Endothelial cell of umbilical vein (primary cell): ENCODE measurements around the gene CLEC17A. TPM values are rescaled to one million over a fixed set of nuclear protein-coding genes. Genes with fewer than 3 reads are reported as not detected.

Source experiments
- BruUV-seq: library from RNA; stranded (reverse); fragments of 400-500 nt; replicated peaks from 2 replicates; lab custom pipeline; 2021; lab: Mats Ljungman, UMichigan
- CTCF ChIA-PET: fragments of 300-600, 350-600 bp; sonication (Branson Sonifier 250); formaldehyde crosslinking; loops from one replicate; lab custom pipeline; 2021; ENCODE audit warnings: antibody characterized with exemption, inconsistent platforms; lab: Charles Lee
- POLR2A ChIA-PET: fragments of 300-600, 350-600 bp; sonication (Branson Sonifier 250); formaldehyde crosslinking; loops from one replicate; lab custom pipeline; 2021; ENCODE audit warnings: antibody characterized with exemption, inconsistent platforms; lab: Charles Lee
- DNase-seq: peaks from one replicate; pipeline ENCODE4 v3.0.0-alpha.2; 2011; ENCODE audit warnings: low read depth, low spot score
- FAIRE-seq: peaks from 2 replicates; lab custom pipeline; 2011; peaks lifted over from hg19 to GRCh38; lab: Jason Lieb, UNC
- H2AFZ ChIP-seq: 2 replicates; pipeline ENCODE4 v1.6.0; 2012; ENCODE audit warnings: low read depth, low read length, control low read depth, inconsistent platforms
- H3K27ac ChIP-seq: 2 replicates; pipeline ENCODE4 v1.5.1; 2011; ENCODE audit warnings: low read depth, mild to moderate bottlenecking, control low read depth, low read length, moderate library complexity; ENCODE audit not compliant: insufficient read depth
- H3K27me3 ChIP-seq, 2 experiments: 2 replicates each; pipeline versions ENCODE4 v1.6.0 to v1.6.1; 2011; ENCODE audit warnings: low read length in 2 of 2, mixed read lengths in 1 of 2; ENCODE audit not compliant: control insufficient read depth in 2 of 2, insufficient read depth in 2 of 2
- H3K36me3 ChIP-seq, 2 experiments: 2 replicates in 1 of 2; 3 replicates in 1 of 2; pipeline ENCODE4 v1.5.1; 2011; ENCODE audit warnings: low read length in 2 of 2, mild to moderate bottlenecking in 1 of 2, moderate library complexity in 1 of 2; ENCODE audit not compliant: control insufficient read depth in 2 of 2, insufficient read depth in 2 of 2; ENCODE audit errors: extremely low read depth in 1 of 2
- H3K4me1 ChIP-seq: 3 replicates; pipeline ENCODE4 v1.5.1; 2011; ENCODE audit warnings: mild to moderate bottlenecking, low read length; ENCODE audit not compliant: control insufficient read depth, insufficient read depth; ENCODE audit errors: extremely low read depth
- H3K4me2 ChIP-seq: 2 replicates; pipeline ENCODE4 v1.6.1; 2011; ENCODE audit warnings: low read length, control low read depth, mixed read lengths; ENCODE audit not compliant: insufficient read depth
- H3K4me3 ChIP-seq, 3 experiments: fragments of 200-600 bp in 1 of 3; sonication (generic), shearing (Covaris generic) in 1 of 3; replicated peaks in 1 of 3; 2 replicates each; pipeline ENCODE4 v1.5.1; 2011 to 2016; ENCODE audit warnings: control low read depth in 3 of 3, low read length in 3 of 3, mild to moderate bottlenecking in 2 of 3, inconsistent platforms in 1 of 3, low read depth in 1 of 3, moderate library complexity in 1 of 3; ENCODE audit not compliant: insufficient read depth in 1 of 3
- H3K79me2 ChIP-seq: 2 replicates; pipeline ENCODE4 v1.6.0; 2012; ENCODE audit warnings: low read length, inconsistent platforms; ENCODE audit not compliant: control insufficient read depth, insufficient read depth
- H3K9ac ChIP-seq: replicated peaks from 2 replicates; pipeline ENCODE3; 2011; ENCODE audit warnings: low read length, control low read depth; ENCODE audit not compliant: insufficient read depth; ENCODE audit errors: extremely low read depth
- H3K9me1 ChIP-seq: replicated peaks from 3 replicates; pipeline ENCODE4 v1.6.0; 2011; ENCODE audit warnings: mild to moderate bottlenecking, low read length; ENCODE audit not compliant: control insufficient read depth, insufficient read depth; ENCODE audit errors: extremely low read depth
- H3K9me3 ChIP-seq: replicated peaks from 2 replicates; pipeline ENCODE4 v1.5.1; 2012; ENCODE audit warnings: low read length, inconsistent platforms; ENCODE audit not compliant: control insufficient read depth, insufficient read depth
- H4K20me1 ChIP-seq: replicated peaks from 2 replicates; pipeline ENCODE3; 2011; ENCODE audit warnings: mild to moderate bottlenecking, low read length; ENCODE audit not compliant: control insufficient read depth, insufficient read depth; ENCODE audit errors: extremely low read depth
- CTCF ChIP-seq, 2 donors: IDR thresholded peaks; 1 replicate in 1 of 2; 2 replicates in 1 of 2; pipeline ENCODE4 v1.5.1; 2011; ENCODE audit warnings: low read length in 2 of 2, mild to moderate bottlenecking in 2 of 2, moderate library complexity in 2 of 2, control low read depth in 1 of 2, inconsistent platforms in 1 of 2, low read depth in 1 of 2; ENCODE audit not compliant: insufficient read depth in 1 of 2; ENCODE audit errors: extremely low read depth in 1 of 2
- EZH2 ChIP-seq: IDR thresholded peaks from 2 replicates; pipeline ENCODE4 v1.6.1; 2012; ENCODE audit warnings: borderline replicate concordance, low read depth, mild to moderate bottlenecking, moderate library complexity, low read length, inconsistent platforms; ENCODE audit not compliant: severe bottlenecking
- FOS ChIP-seq: IDR thresholded peaks from 2 replicates; pipeline ENCODE4 v1.6.1; 2011; ENCODE audit warnings: mild to moderate bottlenecking, low read length, moderate library complexity, borderline replicate concordance; ENCODE audit not compliant: insufficient read depth
- GATA2 ChIP-seq: IDR thresholded peaks from 2 replicates; pipeline ENCODE4 v1.7.0; 2011; ENCODE audit warnings: low read depth, mild to moderate bottlenecking, moderate library complexity, mixed read lengths, low read length; ENCODE audit not compliant: insufficient read length, insufficient read depth
- JUN ChIP-seq: IDR thresholded peaks from 2 replicates; pipeline ENCODE4 v1.6.1; 2011; ENCODE audit warnings: borderline replicate concordance, low read depth; ENCODE audit not compliant: insufficient read length, insufficient read depth
- MYC ChIP-seq: IDR thresholded peaks from one replicate; pipeline ENCODE4 v1.6.1; 2011; ENCODE audit warnings: mild to moderate bottlenecking, low read depth, low read length
- POLR2A ChIP-seq: IDR thresholded peaks from 2 replicates; pipeline ENCODE4 v1.6.1; 2012; ENCODE audit warnings: low read depth, mild to moderate bottlenecking, control low read depth, low read length
- POLR2AphosphoS5 ChIP-seq: IDR thresholded peaks from 2 replicates; pipeline ENCODE4 v1.6.1; 2012; ENCODE audit warnings: low read depth, mild to moderate bottlenecking, control low read depth, low read length, moderate library complexity; ENCODE audit not compliant: insufficient read depth
- dilution Hi-C: fragments of 300-500 bp; cut with MboI; formaldehyde crosslinking; loops from one replicate; pipeline ENCODE4 v1.15.0; 2019; ENCODE audit warnings: low sequenced_read_pairs; ENCODE audit not compliant: extremely low pct_ligation_motif_present
- intact Hi-C: fragments of 100-400 bp; cut with micrococcal nuclease; formaldehyde crosslinking; loops from one replicate; pipeline ENCODE4 v1.10.0; 2022
- polyA plus RNA-seq, 4 experiments: library from polyadenylated mRNA; depleted of rRNA in 3 of 4; stranded (reverse) in 3 of 4; unstranded in 1 of 4; fragments of >200 nt; gene quantifications; 2 replicates each; pipeline versions ENCODE4 v1.2.1 to v1.2.3, GENCODE V29; 2011 to 2012; ENCODE audit warnings: missing spikeins in 1 of 4
- total RNA-seq: library from RNA; stranded (reverse); gene quantifications from 2 replicates; pipeline ENCODE4 v1.2.3, GENCODE V29; 2021
- TF ChIP-seq, protein P1 (sequence below): IDR thresholded peaks from 2 replicates; pipeline ENCODE4 v1.6.1; 2011; ENCODE audit not compliant: insufficient read depth, insufficient read length

CLEC17A gene
- total and polyA plus RNA-seq, 2 donors (not counting 3 experiments of a cell fraction or from before 2014, with no cell fraction given): 0.07 TPM; not detected in 1

DNA sequence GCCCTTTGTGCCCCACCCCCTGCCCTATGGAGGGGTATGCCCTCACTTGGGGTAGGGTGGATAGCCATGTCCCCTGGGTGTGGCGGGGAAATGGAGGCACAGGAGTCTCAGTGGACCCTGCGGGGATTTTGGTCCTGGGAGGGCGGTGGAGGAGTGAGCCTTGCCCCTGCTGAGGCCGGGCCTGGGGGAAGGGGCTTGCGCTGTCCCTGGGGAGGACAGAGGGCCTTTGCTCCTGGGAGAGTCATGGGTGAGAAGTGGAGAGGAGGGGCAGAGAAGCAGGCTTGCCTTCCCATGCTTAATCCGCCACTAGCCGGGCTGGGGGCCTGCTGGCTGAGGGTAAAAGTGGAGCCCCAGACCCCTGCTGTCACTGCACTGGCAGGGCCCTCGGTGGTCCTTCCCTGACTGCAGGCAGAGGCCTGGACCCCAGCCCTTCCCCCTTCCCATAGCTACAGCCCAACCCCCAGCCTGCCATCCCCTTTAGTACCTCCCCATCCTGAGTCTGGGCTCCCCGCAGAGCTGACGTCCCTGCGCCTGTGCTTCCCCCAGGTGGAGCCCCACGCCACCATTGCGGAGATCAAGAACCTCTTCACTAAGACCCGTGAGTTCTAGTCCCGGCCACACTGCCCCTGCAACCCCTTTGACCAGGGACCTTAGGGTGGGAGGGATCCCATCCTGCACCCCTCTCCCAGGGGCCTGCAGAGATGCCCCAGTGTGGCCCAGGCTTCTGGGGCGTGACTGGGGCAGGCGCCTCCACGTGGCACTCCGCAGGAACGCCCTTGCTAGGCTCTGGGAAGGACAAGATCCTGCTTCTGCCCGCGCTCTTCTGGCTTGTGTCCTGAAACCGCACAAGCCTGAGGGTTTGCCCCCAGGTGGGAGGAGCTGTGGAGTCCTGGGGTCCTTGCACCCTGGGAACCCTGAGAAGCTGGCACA, 20.0 kb upstream of the CLEC17A start:
- DNase-seq (no peak), FAIRE-seq (no peak)
- H3K36me3 ChIP-seq: peaks cover 0 to 11% of the 10 kb centered on the region in 2 experiments
- no peak overlapping the region for H3K27ac ChIP-seq
- dilution Hi-C loops (no loop called here), intact Hi-C loops (no loop called here)
- no peaks in the 10 kb centered on the region for H4K20me1 ChIP-seq
- peaks cover 2% of the 10 kb centered on the region for H3K79me2 ChIP-seq
- ChIA-PET POLR2A (no interaction called here), CTCF (interaction anchor here (1.6 kb wide), 1 partner anchor 124 kb away, joined by 4 read pairs; no protein-coding TSS in a partner anchor)
- no TSS peak for BruUV-seq
- no peak overlapping the region for H3K4me3 ChIP-seq
- H3K9me1 ChIP-seq: no peaks in the 10 kb centered on the region
- no peak overlapping the region for H3K4me2 ChIP-seq
- no peak overlapping the region for H3K9ac ChIP-seq
- no peak for TF ChIP-seq CTCF (IDR thresholded peaks at IDR 0.05; ENCODE audit: extremely low read depth in 1 of 2, insufficient read depth in 1 of 2, low read depth in 1 of 2, low read length in 2 of 2)
- no peak for TF ChIP-seq MYC
- TF ChIP-seq FOS: no peak
- no peak for TF ChIP-seq EZH2
- no peak for TF ChIP-seq POLR2AphosphoS5
- TF ChIP-seq POLR2A: no peak
- no peak for TF ChIP-seq GATA2
- TF ChIP-seq JUN: no peak
- TF ChIP-seq, protein P1, sequence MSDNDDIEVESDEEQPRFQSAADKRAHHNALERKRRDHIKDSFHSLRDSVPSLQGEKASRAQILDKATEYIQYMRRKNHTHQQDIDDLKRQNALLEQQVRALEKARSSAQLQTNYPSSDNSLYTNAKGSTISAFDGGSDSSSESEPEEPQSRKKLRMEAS: no peak
- no peaks in the 10 kb centered on the region for H3K27me3 ChIP-seq
- H2AFZ ChIP-seq: no peak overlapping the region
- H3K9me3 ChIP-seq: no peaks in the 10 kb centered on the region
- peaks cover 6% of the 10 kb centered on the region for H3K4me1 ChIP-seq
